SK-N-SH treated with all-trans-retinoic acid at 6 μM for 48 hours (cell line): Measurements from ENCODE around the gene DTX1.

ENCODE experiments used
- ATAC-seq: fragments of 200-7000 bp; cut with Tn5 transposase; 3 replicates; pipeline ENCODE4 v1.9.1; 2020; ENCODE audit warnings: mild to moderate bottlenecking, moderate library complexity
- CSDC2 ChIP-seq: fragments of 250-450 bp; sonication (Bioruptor Pico); IDR thresholded peaks from 2 replicates; pipeline ENCODE4 v1.5.0; 2020; ENCODE audit warnings: mild to moderate bottlenecking, moderate library complexity
- ESRRG ChIP-seq: fragments of 250-450 bp; sonication (Bioruptor Pico); IDR thresholded peaks from 2 replicates; pipeline ENCODE4 v1.6.1; 2021; ENCODE audit warnings: mild to moderate bottlenecking
- GLIS3 ChIP-seq: fragments of 250-450 bp; sonication (Bioruptor Pico); IDR thresholded peaks from 2 replicates; pipeline ENCODE4 v1.5.0; 2020; ENCODE audit warnings: mild to moderate bottlenecking, moderate library complexity
- ISL1 ChIP-seq: fragments of 250-450 bp; sonication (Bioruptor Pico); IDR thresholded peaks from 2 replicates; pipeline ENCODE4 v2.1.2; 2022; ENCODE audit warnings: mild to moderate bottlenecking, moderate library complexity
- OSR1 ChIP-seq: fragments of 250-450 bp; sonication (Bioruptor Pico); IDR thresholded peaks from 2 replicates; pipeline ENCODE4 v1.8.0; 2022; ENCODE audit warnings: moderate library complexity, mild to moderate bottlenecking, inconsistent platforms
- RARB ChIP-seq: fragments of 250-450 bp; sonication (Bioruptor Pico); IDR thresholded peaks from 2 replicates; pipeline ENCODE4 v1.8.0; 2021; ENCODE audit warnings: mild to moderate bottlenecking, moderate library complexity
- SNAI2 ChIP-seq: fragments of 250-450 bp; sonication (Bioruptor Pico); IDR thresholded peaks from 2 replicates; pipeline ENCODE4 v1.5.0; 2020; ENCODE audit warnings: mild to moderate bottlenecking, moderate library complexity
- TCF4 ChIP-seq: fragments of 250-450 bp; sonication (Bioruptor Pico); IDR thresholded peaks from 2 replicates; pipeline ENCODE4 v1.8.0; 2021; ENCODE audit warnings: mild to moderate bottlenecking, moderate library complexity, borderline replicate concordance
- TOX ChIP-seq: fragments of 250-450 bp; sonication (Bioruptor Pico); IDR thresholded peaks from 2 replicates; pipeline ENCODE4 v1.8.0; 2021; ENCODE audit warnings: mild to moderate bottlenecking, moderate library complexity, borderline replicate concordance
- ZC3H10 ChIP-seq: fragments of 250-450 bp; sonication (Bioruptor Pico); IDR thresholded peaks from 2 replicates; pipeline ENCODE4 v1.5.1; 2021; ENCODE audit warnings: mild to moderate bottlenecking, moderate library complexity
- ZFP3 ChIP-seq: fragments of 250-450 bp; sonication (Bioruptor Pico); IDR thresholded peaks from 2 replicates; pipeline ENCODE4 v1.5.0; 2020; ENCODE audit warnings: mild to moderate bottlenecking, moderate library complexity
- ZFP30 ChIP-seq: fragments of 450-650 bp; formaldehyde crosslinking; IDR thresholded peaks from 2 replicates; pipeline ENCODE4 v1.5.0; 2022; ENCODE audit warnings: mild to moderate bottlenecking, moderate library complexity
- ZNF565 ChIP-seq: fragments of 450-650 bp; formaldehyde crosslinking; conservative IDR thresholded peaks from 2 replicates; pipeline ENCODE4 v1.5.0; 2020; ENCODE audit warnings: low read depth, mild to moderate bottlenecking, moderate library complexity
- ZNF70 ChIP-seq: fragments of 450-650 bp; formaldehyde crosslinking; IDR thresholded peaks from 2 replicates; pipeline ENCODE4 v1.5.0; 2020; ENCODE audit warnings: mild to moderate bottlenecking, moderate library complexity
- ZNF8 ChIP-seq: fragments of 450-650 bp; formaldehyde crosslinking; IDR thresholded peaks from 2 replicates; pipeline ENCODE4 v1.5.0; 2020; ENCODE audit warnings: mild to moderate bottlenecking, moderate library complexity
- TF ChIP-seq, protein P1 (sequence below): fragments of 250-450 bp; sonication (Bioruptor Pico); IDR thresholded peaks from 2 replicates; pipeline ENCODE4 v1.8.0; 2021; ENCODE audit warnings: low read depth, mild to moderate bottlenecking, moderate library complexity, borderline replicate concordance
- TF ChIP-seq, protein P2 (sequence below): fragments of 250-450 bp; sonication (Bioruptor Pico); IDR thresholded peaks from 2 replicates; pipeline ENCODE4 v1.8.0; 2020; ENCODE audit warnings: mild to moderate bottlenecking, moderate library complexity, borderline replicate concordance
- TF ChIP-seq, protein P3 (sequence below): fragments of 250-450 bp; sonication (Bioruptor Pico); IDR thresholded peaks from 2 replicates; pipeline ENCODE4 v1.5.1; 2021; ENCODE audit warnings: mild to moderate bottlenecking, moderate library complexity
- TF ChIP-seq, protein P4 (sequence below): fragments of 250-450 bp; sonication (Bioruptor Pico); IDR thresholded peaks from 2 replicates; pipeline ENCODE4 v1.5.0; 2020; ENCODE audit warnings: mild to moderate bottlenecking, moderate library complexity

Gene DTX1

DNA sequence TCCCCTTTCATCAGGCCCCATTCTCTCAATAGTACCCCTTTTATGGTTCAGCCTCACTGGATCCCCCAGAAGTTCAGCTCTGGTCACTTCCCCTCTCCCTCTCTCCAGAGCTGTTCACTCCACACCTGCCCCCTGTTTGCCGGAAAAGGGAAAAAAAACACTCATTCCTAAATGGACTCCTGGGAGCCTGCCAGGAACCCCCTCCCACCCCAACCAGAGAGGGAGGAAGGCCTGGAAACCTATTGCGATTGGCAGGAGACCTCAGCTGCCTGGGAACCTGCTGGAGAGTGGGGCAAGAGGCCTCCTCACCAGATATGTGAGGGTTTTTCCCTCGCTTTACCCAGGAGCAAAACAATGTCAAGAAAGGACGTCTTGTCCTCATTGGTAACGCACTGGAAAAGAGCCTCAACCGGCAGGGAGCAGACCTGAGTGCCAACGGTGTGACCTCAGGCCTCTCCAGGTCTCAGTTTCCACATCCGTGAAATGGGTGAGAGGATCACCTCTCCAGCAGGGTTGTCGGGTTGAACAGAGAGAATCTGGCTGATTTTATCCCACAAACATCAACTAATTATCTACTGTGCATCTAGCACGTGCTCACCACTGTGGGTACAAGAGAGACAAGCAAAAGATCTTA lies 4.6 kb downstream of the DTX1 start:
- TF ChIP-seq, protein P1, sequence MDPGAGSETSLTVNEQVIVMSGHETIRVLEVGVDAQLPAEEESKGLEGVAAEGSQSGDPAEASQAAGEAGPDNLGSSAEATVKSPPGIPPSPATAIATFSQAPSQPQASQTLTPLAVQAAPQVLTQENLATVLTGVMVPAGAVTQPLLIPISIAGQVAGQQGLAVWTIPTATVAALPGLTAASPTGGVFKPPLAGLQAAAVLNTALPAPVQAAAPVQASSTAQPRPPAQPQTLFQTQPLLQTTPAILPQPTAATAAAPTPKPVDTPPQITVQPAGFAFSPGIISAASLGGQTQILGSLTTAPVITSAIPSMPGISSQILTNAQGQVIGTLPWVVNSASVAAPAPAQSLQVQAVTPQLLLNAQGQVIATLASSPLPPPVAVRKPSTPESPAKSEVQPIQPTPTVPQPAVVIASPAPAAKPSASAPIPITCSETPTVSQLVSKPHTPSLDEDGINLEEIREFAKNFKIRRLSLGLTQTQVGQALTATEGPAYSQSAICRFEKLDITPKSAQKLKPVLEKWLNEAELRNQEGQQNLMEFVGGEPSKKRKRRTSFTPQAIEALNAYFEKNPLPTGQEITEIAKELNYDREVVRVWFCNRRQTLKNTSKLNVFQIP = no peak
- TF ChIP-seq ZNF8 (CRISPR knock-in tag) (no peak), OSR1 (CRISPR knock-in tag) (no peak), ESRRG (CRISPR knock-in tag) (no peak), ZFP30 (CRISPR knock-in tag) (no peak), ISL1 (no peak), ZNF565 (CRISPR knock-in tag) (no peak), TOX (no peak), RARB (no peak), ZC3H10 (CRISPR knock-in tag) (no peak), CSDC2 (CRISPR knock-in tag) (no peak), TCF4 (no peak), GLIS3 (no peak), ZFP3 (no peak)
- TF ChIP-seq, protein P2, sequence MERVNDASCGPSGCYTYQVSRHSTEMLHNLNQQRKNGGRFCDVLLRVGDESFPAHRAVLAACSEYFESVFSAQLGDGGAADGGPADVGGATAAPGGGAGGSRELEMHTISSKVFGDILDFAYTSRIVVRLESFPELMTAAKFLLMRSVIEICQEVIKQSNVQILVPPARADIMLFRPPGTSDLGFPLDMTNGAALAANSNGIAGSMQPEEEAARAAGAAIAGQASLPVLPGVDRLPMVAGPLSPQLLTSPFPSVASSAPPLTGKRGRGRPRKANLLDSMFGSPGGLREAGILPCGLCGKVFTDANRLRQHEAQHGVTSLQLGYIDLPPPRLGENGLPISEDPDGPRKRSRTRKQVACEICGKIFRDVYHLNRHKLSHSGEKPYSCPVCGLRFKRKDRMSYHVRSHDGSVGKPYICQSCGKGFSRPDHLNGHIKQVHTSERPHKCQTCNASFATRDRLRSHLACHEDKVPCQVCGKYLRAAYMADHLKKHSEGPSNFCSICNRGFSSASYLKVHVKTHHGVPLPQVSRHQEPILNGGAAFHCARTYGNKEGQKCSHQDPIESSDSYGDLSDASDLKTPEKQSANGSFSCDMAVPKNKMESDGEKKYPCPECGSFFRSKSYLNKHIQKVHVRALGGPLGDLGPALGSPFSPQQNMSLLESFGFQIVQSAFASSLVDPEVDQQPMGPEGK = no peak
- TF ChIP-seq, protein P3, sequence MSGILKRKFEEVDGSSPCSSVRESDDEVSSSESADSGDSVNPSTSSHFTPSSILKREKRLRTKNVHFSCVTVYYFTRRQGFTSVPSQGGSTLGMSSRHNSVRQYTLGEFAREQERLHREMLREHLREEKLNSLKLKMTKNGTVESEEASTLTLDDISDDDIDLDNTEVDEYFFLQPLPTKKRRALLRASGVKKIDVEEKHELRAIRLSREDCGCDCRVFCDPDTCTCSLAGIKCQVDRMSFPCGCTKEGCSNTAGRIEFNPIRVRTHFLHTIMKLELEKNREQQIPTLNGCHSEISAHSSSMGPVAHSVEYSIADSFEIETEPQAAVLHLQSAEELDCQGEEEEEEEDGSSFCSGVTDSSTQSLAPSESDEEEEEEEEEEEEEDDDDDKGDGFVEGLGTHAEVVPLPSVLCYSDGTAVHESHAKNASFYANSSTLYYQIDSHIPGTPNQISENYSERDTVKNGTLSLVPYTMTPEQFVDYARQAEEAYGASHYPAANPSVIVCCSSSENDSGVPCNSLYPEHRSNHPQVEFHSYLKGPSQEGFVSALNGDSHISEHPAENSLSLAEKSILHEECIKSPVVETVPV (CRISPR knock-in tag) = no peak
- TF ChIP-seq, protein P4, sequence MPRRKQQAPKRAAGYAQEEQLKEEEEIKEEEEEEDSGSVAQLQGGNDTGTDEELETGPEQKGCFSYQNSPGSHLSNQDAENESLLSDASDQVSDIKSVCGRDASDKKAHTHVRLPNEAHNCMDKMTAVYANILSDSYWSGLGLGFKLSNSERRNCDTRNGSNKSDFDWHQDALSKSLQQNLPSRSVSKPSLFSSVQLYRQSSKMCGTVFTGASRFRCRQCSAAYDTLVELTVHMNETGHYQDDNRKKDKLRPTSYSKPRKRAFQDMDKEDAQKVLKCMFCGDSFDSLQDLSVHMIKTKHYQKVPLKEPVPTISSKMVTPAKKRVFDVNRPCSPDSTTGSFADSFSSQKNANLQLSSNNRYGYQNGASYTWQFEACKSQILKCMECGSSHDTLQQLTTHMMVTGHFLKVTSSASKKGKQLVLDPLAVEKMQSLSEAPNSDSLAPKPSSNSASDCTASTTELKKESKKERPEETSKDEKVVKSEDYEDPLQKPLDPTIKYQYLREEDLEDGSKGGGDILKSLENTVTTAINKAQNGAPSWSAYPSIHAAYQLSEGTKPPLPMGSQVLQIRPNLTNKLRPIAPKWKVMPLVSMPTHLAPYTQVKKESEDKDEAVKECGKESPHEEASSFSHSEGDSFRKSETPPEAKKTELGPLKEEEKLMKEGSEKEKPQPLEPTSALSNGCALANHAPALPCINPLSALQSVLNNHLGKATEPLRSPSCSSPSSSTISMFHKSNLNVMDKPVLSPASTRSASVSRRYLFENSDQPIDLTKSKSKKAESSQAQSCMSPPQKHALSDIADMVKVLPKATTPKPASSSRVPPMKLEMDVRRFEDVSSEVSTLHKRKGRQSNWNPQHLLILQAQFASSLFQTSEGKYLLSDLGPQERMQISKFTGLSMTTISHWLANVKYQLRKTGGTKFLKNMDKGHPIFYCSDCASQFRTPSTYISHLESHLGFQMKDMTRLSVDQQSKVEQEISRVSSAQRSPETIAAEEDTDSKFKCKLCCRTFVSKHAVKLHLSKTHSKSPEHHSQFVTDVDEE (CRISPR knock-in tag) = no peak
- no peak for ATAC-seq

DNA sequence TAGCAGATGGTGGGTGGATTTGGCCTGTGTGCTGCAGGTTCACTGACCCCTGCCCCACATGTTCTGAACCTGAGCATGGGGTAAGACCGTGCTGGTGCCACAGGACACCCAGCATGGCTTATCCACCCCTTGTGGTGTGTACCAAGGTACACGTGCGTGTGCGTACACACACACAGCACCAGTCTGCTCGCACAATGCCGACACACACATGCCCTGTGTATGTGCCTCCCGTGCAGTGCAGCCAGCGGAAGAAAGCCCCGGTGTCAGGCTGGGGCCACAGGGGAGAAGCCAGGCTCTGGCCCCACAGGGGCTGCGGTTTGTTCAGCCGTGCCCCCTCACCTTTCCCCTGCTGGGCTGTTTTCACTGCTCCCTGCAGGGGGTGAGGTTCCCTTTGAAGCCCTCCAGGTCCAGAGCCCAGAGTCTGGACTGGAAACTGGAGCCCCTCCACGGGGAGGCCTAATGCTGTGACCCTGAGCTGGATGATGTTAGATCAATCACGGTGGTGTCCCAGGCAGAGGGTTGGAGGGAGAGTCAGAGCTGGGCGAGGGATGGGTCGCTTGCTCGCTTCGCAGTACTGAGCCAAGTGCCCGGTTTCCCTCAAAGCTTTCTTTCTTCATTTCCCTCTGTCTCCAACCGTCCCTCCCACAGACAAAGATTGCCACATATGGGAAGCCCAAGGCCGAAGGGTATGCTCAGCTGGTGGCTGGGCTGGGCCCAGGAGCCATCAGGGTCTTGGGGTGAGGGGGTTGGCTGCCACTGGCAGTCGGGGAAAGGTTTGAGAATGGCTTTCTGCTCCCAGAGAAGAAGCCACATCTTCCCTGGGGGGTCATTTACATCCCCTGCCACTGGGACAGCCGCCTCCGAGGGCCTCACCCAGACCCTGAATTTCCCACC lies 6.2 kb downstream of the DTX1 start:
- TF ChIP-seq ZC3H10 (CRISPR knock-in tag) = no peak
- TF ChIP-seq, protein P4 (CRISPR knock-in tag) = no peak
- TF ChIP-seq ISL1 = no peak
- TF ChIP-seq SNAI2 (CRISPR knock-in tag) = no peak
- TF ChIP-seq ZFP30 (CRISPR knock-in tag) = no peak
- no peak for TF ChIP-seq ZNF70
- no peak for ATAC-seq
